Left lung (tissue), 10 donors: Measurements from ENCODE around the gene NME7. TPM values are rescaled to one million over a fixed set of nuclear protein-coding genes. Genes with fewer than 3 reads are reported as not detected.
A peak's percentile ranks its signal among the peaks of the same experiment; 100 is the strongest.

ENCODE experiments used
- ATAC-seq: fragments of 200-7000 bp; cut with Tn5 transposase; one replicate; pipeline ENCODE4 v1.9.1; 2020; ENCODE audit warnings: moderate library complexity
- DNase-seq, 4 donors: peaks; one replicate each; pipeline ENCODE4 v3.0.0-alpha.2; 2013 to 2020
- H3K27ac ChIP-seq, 2 donors: fragments of 200-600 bp; sonication (generic) in 1 of 2; one replicate each; pipeline versions ENCODE4 v1.5.0 to v1.8.0; 2020 to 2021
- H3K27me3 ChIP-seq, 2 donors: fragments of 200-600 bp; sonication (generic) in 1 of 2; one replicate each; pipeline versions ENCODE4 v1.5.0 to v1.8.0; 2020 to 2021
- H3K36me3 ChIP-seq, 2 donors: fragments of 200-600 bp; sonication (generic) in 1 of 2; one replicate each; pipeline versions ENCODE4 v1.5.0 to v1.8.0; 2020 to 2021
- H3K4me1 ChIP-seq, 2 donors: fragments of 200-600 bp; one replicate each; pipeline ENCODE4 v1.8.0; 2021
- H3K4me3 ChIP-seq, 2 donors: fragments of 200-600 bp; sonication (generic) in 1 of 2; one replicate each; pipeline versions ENCODE4 v1.5.0 to v1.8.0; 2020 to 2021; ENCODE audit warnings: mild to moderate bottlenecking in 1 of 2
- H3K9me3 ChIP-seq, 2 donors: fragments of 200-600 bp; sonication (generic) in 1 of 2; one replicate each; pipeline versions ENCODE4 v1.5.0 to v1.8.0; 2020 to 2021
- CTCF ChIP-seq, 2 donors: fragments of 200-600 bp; sonication (generic) in 1 of 2; IDR thresholded peaks; one replicate each; pipeline versions ENCODE4 v1.5.0 to v1.8.0; 2021; ENCODE audit warnings: antibody characterized with exemption in 2 of 2
- intact Hi-C, 2 donors: fragments of 100-400 bp; cut with DNase I; formaldehyde crosslinking; loops; one replicate each; pipeline versions ENCODE4 v1.11.2 to v1.14.2; 2022
- polyA plus RNA-seq, 6 donors: library from polyadenylated mRNA; unstranded; fragments of 120-200 nt; gene quantifications; one replicate each; pipeline ENCODE4 v1.2.1, GENCODE V29; 2013; ENCODE audit not compliant: insufficient read length in 6 of 6
- total RNA-seq, 2 donors: library from RNA; stranded (reverse); fragmentation: NEBNext Ultra II Directional; extraction: Animal tissue kit (Norgen Biotek cat#: 25700); gene quantifications; one replicate each; pipeline ENCODE4 v1.2.1, GENCODE V29; 2021
- donor health status: DM: no; HTN: yes; CAD: no.
- donor health status: DM: no; HTN: no; CAD: no.

NME7 gene
- total and polyA plus RNA-seq, 8 donors: 13.6 to 77.6 (median 59.3) TPM

GRCh38 chr1:169106095-169106920, 261.3 kb downstream of the NME7 start, which contains the start of gene ATP1B1:
TSS of gene ATP1B1 (plus strand) at chr1:169106690. CDS start at chr1:169106830, 140 bp downstream.
- DNase-seq (peak; percentile 84 to 96 (median 90)), ATAC-seq (peak; percentile 80)
- Histone ChIP-seq H3K27ac (peak within 1 kb of the TSS; percentile 86 to 95), H3K27me3 (peaks cover 0 to 50% of the 10 kb centered on the region in 2 donors), H3K36me3 (no peaks in the 10 kb centered on the region), H3K9me3 (no peaks in the 10 kb centered on the region), H3K4me1 (peaks cover 11 to 57% of the 10 kb centered on the region in 2 donors), H3K4me3 (peak within 1 kb of the TSS; percentile 64 to 82)
- peak; percentile 25 to 72 for TF ChIP-seq CTCF (IDR thresholded peaks at IDR 0.05)
- intact Hi-C loops: no loop called here

DNA sequence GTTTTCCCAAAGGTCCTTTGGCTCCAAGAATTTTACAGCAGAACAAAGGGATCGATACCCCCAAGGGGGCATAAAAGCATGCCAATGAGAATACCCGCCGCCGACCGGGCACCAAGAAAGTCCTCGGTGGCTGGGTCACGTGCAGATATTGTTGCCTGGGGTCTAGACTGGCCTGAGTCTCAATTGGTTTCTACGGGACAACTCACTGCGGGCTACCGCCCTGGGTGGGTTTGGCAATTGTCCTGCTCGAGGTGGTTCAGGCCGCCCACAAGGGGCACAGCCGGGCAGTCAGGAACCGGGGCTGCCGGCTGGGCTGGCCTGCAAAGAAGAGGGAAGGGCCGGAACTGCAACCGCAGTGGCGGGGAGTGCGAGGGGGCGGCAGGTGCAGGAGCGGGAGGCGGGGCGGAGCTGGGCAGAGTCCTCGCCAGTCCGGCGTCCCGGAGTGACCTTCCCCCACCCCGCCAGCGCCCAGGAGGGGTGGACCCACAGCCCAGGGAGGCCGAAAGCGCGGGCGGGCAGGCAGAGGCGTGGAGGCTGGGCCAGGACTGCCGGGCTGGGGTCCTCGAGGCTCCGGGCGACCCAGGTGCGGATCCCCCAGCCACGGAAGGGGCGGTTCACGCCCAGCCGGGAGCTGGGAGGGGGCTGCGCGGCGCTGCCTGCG, 262.0 kb downstream of the NME7 start:
- no peak for TF ChIP-seq CTCF (IDR thresholded peaks at IDR 0.05)
- Histone ChIP-seq H3K27me3 (peaks cover 0 to 50% of the 10 kb centered on the region in 2 donors), H3K9me3 (no peaks in the 10 kb centered on the region), H3K4me1 (peaks cover 8 to 49% of the 10 kb centered on the region in 2 donors), H3K36me3 (no peaks in the 10 kb centered on the region), H3K4me3 (peak overlapping the region; percentile 64 to 82), H3K27ac (peak overlapping the region; percentile 86 to 95)
- ATAC-seq (peak; percentile 62), DNase-seq (peak; percentile 50 to 94 (median 84))
- intact Hi-C loops: no loop called here

GRCh38 chr1:169105087-169105433, 262.5 kb downstream of the NME7 start:
- Histone ChIP-seq H3K36me3 (no peaks in the 10 kb centered on the region), H3K4me1 (peaks cover 4 to 44% of the 10 kb centered on the region in 2 donors), H3K27ac (peak overlapping the region; percentile 86 to 95), H3K27me3 (peaks cover 0 to 50% of the 10 kb centered on the region in 2 donors), H3K4me3 (peak overlapping the region; percentile 64 to 82), H3K9me3 (no peaks in the 10 kb centered on the region)
- ATAC-seq: no peak
- TF ChIP-seq CTCF (IDR thresholded peaks at IDR 0.05): no peak
- intact Hi-C loops: no loop called here
- no peak for DNase-seq

DNA sequence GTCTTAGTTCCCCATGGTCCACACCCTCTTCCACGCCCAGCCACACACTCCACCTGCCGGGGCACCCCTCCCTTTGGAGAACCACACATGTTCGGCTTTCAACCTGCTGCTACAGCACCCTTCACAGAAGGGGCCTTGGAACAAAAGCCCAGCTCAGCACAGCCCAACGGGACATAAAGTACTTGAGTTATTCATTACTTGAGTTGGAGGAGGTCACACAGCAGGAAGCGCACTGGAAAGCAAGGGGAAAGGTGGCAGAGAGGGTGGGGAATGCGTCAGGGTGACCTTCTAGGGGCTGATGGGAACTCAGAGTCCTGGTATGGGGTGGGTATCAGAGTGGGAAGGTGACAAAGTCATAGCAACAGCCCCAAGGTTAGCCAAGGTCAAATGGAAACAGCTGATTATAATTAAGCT, 264.1 kb downstream of the NME7 start:
- DNase-seq (peak in 3 of 4 donors; percentile 83 to 85 (median 83)), ATAC-seq (peak; percentile 53)
- Histone ChIP-seq H3K36me3 (no peaks in the 10 kb centered on the region), H3K4me3 (peak overlapping the region in 1 of 2 donors; percentile 8), H3K27ac (peak overlapping the region in 1 of 2 donors; percentile 73), H3K4me1 (peaks cover 0 to 28% of the 10 kb centered on the region in 2 donors), H3K27me3 (peaks cover 0 to 47% of the 10 kb centered on the region in 2 donors), H3K9me3 (no peaks in the 10 kb centered on the region)
- intact Hi-C loops: no loop called here
- no peak for TF ChIP-seq CTCF (IDR thresholded peaks at IDR 0.05)

DNA sequence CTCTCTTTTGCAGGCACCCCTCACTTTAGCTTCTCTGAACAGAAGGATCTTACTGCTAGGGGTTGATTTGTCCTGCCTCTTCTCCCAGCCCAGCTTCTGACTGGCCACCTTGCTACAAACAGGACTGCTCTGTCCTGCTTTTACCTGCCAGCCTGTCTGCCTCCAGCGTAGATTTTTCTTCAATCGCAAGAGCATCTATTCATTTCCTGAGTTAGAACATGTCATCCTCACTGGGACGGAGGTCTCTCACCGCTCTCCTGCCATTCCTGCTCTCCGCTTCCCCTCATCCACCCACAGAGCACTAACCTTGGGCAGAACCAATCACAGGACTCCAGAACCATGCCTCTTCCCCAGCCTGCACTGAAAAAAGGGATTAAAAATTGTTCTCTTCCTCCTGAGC, 264.6 kb downstream of the NME7 start:
- H3K9me3 ChIP-seq: no peaks in the 10 kb centered on the region
- H3K27ac ChIP-seq: peak overlapping the region; percentile 59 to 73
- no peak for TF ChIP-seq CTCF (IDR thresholded peaks at IDR 0.05)
- peak overlapping the region in 1 of 2 donors; percentile 8 for H3K4me3 ChIP-seq
- DNase-seq (no peak), ATAC-seq (no peak)
- no peaks in the 10 kb centered on the region for H3K36me3 ChIP-seq
- peaks cover 0 to 43% of the 10 kb centered on the region in 2 donors for H3K27me3 ChIP-seq
- H3K4me1 ChIP-seq: peaks cover 0 to 26% of the 10 kb centered on the region in 2 donors
- intact Hi-C loops: no loop called here
